ENCODE data around the gene PRIM2.
"Not testable (repeated sequence)": the region's sequence is repeated elsewhere in the genome, so short reads cannot be mapped to it uniquely, and the experiment has no call there.

- peak; percentile 60 for TF ChIP-seq CTCF (IDR thresholded peaks at IDR 0.05)
- TF ChIP-seq POLR2AphosphoS5 (IDR thresholded peaks at IDR 0.05; ENCODE audit: low read depth, low read length); SIN3A (IDR thresholded peaks at IDR 0.05; ENCODE audit: borderline replicate concordance, insufficient read depth, low read depth, low read length); TCF7L2 (IDR thresholded peaks at IDR 0.05; ENCODE audit: low read depth, low read length): not testable (repeated sequence)
Measured at GRCh38 chr6:57673281-57673680, 355.9 kb downstream of the PRIM2 start.

Measured in Panc1 (cell line).